ENCODE data around the gene GALR2.
A peak's percentile ranks its signal among the peaks of the same experiment; 100 is the strongest.

The GALR2 gene

DNA sequence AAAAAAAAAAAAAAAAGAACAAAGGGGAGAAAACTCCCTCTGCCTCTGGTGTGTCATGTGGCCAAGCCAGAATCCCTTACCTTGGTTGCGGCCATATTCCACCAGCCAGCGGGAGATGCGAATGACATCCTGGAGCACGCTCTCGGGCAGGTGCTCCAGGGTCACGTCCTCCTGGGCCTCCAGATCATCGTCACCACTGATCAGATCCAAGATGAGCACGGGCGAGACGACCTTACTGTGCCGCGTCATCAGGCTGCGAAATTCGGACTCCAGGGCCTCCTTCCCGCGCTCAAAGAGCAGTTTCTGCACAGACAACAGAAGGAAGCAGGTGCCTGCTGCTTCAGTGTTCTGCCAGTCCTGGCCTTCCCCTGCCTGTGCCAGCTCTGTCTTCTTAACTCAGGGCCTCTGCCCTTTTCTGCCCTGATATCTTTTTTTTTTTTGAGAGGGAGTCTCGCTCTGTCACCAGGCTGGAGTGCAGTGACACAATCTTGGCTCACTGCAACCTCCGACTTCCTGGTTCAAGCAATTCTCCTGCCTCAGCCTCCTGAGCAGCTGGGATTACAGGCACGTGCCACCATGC is 23.2 kb downstream of the GALR2 start:
- DNase-seq, result no peak

DNA sequence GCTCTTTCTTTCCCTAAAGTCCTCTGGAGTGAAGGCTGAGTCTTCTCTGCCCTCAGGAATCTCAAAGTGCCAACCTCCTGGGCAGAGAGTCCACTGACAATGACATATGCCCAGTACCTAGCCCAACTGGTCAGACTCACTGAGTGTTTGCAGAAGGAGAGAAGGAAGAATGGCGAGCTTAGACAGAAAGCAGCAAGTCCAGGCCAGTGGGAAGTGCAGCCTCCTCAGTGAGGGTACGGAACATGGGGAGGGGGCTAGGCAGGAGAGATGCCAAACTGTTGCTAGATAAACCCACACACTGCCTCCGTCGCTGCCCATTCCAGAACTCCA is 28.3 kb downstream of the GALR2 start:
- no peak for DNase-seq

DNA sequence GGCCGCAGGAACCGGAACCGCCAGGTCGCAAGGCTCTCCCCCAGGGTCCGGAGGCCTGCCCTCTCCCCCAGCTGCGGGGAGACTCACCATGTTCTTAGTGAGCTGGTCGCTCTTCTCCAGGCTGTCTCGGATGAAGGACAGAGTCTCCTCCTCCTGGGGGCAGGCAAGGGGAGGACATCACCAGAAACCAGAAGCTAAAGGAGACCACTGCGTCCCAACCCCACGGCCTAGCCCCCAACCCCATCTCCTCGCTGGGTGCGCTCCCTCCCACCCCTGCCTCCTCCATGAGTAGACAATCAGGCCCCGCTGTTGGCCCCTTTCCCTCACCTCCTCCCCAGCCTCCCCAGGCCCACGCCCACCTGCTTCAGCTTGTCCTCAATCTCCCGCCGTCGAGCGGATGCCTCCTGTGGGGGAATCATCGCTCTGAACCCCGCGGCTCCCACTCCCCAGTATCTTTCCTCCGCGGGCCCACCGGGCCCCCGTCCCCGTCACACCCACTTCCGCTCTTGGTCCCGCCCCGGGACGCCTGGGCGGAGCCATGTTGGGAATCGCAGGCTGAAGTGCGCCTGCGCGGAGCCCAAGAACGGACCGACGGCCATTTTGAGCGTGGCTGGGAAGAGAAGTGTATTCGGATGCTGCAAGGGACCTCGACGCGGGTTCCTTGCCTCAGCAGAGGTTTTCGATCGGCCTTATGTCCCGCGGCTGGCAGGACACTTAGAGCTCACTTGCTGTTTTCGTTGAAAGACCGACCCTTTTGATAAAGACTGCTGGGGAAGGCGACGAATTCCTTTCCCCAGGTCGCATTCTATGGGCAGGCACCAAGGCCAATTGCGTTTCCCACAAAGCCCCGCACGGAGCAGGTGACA is 28.9 kb downstream of the GALR2 start, which contains the start of gene EXOC7:
TSS of gene EXOC7 (minus strand) at position 514 of the 866 bp plus-strand sequence. CDS start at position 419, 95 bp downstream.
- peak; percentile 94 for DNase-seq

DNA sequence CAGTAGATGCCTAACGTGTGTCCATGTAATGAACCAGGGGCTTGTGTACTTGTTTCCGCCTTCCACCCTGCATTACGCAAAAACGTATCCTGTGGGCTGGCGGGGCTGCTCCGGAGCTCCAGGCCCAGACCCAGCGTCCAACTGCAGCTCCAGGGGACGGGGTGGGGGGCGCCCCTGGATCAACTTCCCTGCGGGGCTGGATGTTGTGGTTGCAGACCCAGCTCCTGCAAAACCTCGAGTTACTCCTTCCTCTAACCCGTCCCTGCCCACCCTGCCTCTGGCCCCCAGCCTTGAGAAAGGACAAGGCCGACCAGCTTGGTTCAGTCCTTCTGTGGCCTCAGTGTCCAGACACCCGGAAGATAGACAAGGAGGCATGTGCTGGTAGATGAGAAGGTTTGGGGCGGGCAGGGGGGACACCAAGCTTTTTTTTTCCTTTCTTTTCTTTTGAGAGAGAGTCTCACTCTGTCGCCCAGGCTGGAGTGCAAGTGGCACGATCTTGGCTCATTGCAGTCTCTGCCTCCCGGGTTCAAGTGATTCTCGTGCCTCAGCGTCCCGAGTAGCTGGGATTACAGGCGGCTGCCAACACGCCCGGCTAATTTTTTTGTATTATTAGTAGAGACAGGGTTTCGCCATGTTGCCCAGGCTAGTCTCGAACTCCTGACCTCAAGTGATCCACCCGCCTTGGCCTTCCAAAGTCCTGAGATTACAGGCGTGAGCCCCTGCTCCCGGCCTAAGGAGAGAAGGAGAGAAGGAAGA is 29.7 kb downstream of the GALR2 start:
- no peak for DNase-seq

DNA sequence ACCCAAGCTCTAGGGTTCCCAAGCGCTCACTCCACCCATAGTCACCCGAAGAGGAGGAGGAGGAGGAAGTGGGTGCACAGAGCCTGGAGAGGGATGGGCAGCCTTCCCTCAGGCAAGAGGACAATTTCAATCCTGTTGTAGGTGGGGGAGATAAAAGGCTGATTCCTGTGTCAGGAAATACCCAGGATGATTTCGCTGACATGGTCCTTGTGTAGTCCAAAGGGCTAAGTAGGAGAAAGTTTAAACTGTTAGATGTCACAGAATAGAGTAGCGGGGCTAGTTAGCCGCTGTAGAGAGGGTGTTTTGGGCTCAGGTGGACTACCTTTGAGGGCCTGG is 30.3 kb downstream of the GALR2 start:
- no peak for DNase-seq

GRCh38 chr17:76106703-76107102 is 32.1 kb downstream of the GALR2 start:
- no peak for DNase-seq

DNA sequence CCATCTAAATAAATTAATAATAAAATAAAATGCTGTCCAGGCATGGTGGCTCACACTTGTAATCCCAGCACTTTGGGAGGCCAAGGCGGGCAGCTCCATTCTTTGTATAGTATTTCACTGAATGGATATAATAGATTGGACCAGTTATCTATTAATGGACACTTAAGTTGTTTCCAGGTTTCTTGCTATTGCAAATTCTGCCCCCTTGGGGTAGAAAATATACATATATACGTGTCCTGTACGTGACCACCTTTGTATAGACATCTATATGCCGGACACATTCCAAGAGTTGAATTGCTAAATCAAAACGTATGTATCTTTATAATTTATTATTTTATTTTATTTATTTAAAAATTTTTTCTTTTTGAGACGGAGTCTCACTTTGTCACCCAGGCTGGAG is 32.9 kb downstream of the GALR2 start:
- peak; percentile 38 for DNase-seq

DNA sequence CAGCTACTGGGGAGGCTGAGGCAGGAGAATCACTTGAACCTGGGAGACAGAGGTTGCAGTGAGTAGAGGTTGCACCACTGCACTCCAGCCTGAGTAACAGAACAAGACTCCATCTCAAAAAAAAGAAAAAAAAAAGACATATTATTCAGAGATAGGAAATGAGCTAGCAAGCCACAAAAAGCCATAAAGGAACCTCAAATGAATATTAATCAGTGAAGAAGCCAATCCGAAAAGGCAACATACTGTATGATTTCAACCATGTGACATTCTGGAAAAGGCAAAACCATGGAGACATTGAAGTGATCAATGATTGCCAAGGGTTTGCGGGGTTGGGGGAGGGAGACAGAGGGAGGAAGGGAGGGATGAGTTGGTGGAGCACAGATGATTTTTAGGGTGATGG is 37.4 kb downstream of the GALR2 start:
- DNase-seq, result no peak

GRCh38 chr17:76115138-76115754 is 40.7 kb downstream of the GALR2 start:
- DNase-seq, result no peak

DNA sequence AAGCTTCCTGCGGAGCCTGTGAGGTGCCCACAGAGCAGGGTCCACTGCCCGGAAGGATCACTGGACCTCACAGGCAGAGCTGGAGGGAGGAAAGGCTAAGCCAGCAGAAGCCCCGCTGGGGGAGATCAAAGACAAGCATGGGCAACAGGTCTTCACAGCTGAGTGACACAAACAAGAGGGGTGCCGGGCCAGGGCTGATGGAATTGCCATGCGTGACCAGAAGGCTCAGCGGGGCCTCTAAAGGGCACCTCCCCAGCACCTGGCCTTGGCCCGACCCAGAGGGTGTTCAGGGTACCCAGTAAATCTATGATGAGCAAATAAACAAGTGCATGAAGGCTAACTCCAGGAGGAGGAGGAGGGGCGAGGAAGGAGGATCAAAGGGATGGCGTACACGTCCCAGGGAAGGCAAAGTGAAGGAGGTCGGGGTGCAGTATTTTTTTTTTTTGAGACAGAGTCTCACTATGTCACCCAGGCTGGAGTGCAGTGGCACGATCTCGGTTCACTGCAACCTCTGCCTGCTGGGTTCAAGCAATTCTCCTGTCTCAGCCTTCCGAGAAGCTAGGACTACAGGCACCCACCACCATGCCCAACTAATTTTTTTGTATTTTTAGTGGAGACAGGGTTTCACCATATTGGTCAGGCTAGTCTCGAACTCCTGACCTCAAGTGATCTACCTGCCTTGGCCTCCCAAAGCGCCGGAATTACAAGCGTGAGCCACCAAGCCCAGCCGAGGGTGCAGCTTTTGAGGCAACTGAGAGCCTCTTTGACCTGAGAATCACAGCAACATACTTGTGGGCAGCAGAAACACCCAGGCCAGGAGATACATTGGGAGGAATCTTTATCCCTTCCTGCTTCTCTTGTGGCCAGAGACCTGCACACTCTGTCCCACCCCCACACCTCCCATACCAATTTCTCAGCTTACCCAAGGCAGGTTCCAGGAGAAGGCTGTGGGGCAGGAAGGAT is 45.1 kb downstream of the GALR2 start:
- no peak for DNase-seq

DNA sequence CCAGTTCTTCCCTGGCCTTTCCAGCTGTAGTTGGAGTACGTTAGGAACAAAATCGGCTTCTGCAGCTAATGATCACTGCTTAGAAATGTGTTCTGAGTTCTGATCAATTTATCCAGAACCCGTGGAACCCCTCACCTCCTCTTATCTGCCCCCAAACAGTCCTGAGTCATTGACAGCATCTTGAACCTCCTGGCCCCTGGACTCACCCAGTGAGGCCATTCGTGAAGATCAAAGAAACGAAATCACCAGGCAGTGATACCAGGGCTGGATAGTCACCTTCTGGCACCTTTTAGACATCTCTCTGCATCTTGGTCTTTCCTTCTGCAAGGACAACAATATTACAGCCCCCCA is 46.1 kb downstream of the GALR2 start:
- DNase-seq, result no peak

- no peak for DNase-seq
Observed at GRCh38 chr17:76121932-76122430, 47.4 kb downstream of the GALR2 start.

DNA sequence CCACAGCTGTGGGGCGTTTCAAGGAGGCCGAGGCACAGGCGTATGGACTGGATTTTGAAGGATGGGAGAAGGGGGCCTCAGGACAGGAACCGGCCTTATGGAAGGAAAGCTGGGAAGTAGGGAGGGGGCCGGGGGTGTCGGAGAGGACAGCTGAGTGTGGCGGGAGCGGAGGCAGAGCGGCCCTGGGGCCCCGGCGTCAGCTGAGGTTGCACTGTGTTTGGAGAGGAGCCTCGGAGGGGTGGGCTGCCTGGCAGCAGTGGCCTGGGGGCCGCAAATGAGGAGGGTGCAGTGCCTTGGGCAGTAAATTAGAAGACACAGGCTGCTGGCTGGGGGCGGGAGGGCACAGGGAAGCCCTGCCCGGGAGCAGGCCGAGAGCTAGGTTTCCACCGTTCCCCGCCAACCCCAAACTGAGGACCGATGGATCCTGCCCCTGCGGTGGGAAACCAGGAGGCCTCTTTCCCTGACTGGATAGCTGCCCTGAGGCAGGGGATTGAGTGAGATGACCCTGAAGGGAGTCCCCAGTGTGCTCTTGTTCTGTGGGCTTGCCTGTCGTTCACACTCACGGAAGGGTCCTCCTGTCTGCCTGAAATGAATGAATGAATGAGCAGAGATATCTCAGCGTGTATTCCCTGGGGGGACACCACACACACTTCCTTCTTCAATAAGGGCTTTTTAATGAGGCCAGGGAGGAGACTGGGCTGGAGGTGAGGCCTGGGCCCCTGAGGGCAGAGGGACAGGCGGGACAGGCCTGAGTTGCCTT is 48.0 kb downstream of the GALR2 start:
- no peak for DNase-seq

DNA sequence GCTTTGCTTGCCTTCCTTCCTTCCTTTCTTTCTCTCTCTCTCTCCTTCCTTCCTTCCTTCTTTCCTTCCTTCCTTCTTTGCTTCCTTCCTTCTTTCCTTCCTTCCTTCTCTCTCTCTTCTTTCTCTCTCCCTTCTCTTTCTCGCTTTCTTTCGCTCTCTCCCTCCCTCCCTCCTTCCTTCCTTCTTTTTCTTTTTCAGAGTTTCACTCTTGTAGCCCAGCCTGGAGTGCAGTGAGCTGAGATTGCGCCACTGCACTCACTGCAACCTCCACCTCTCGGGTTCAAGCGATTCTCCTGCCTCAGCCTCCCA is 48.6 kb downstream of the GALR2 start:
- no peak for DNase-seq

DNA sequence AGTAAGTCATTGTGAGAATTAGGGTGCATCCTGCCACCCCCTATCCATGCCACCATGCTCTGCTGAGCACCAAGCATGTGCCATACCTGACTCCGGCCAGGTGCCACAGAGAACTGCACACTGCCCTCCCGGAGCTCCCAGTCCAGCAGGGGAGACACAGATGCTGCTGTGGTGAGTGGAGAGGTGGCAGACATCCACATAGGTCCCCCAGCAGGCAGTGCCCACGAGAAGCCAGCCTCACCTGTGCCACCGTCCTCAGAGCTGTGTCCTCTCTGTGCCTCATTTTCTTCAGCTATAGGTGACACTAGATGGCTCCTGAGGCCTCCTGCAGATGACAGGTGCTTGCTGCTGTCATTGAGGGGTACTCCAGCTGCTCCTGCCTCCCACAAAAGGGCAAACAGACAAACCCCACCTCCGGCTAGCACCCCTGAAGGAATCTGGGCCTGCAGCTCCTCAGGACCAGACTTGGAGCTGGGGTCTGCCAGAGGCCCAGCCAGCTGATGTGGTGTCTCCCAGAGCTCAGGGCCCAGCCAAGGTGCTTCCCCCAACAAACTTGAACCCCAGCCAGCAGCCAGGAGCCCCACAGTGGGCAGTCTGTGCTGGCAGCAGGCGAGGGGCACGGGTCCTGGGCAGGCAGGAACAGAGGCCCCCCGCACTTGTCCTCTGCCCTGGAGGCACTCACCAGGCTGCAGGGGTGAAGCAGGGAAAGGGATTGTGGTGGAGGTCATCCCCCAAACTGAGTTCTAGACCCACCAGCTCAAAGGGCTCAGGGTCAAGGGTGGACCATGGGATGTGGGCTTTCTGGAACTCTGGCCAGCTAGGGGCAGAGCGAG is 49.4 kb downstream of the GALR2 start:
- no peak for DNase-seq

DNA sequence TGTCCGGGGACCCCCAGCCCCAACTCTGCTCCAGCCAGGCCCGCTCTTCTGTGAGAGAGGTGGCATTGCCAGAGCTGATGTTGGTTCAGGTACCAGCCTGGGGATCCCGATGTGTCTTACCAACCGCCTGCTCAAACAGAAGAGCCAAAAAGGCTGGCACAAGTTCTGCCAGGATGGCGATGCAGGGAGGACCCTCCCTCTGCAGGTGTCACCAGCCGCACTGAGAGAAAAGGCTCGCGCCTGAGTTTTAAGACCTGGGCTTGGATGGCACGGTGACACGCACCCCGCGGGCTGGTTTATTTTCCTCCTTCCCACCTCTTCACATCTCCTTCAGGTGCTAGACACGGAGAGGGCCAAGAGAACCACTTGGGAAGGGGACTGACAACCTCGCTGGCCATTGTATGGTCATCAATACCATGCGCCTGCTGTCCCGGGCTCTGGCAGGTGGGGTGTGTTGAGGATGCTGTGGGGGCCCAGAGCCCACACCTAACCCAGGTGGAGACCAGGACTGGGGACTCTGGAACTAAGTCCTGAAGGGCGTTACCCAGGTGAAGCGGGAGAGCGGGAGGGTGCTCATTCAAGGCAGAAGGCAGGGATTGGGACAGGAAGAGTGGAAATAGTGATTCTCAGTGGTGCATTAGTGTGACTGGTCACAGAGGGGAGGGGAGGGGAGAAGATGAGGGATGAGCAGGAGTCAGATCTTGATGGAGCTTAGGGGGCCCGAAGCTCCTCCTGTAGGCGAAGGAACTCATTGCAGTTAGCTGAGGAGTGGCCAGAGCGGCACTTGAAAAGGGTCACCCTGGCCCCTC is 50.2 kb downstream of the GALR2 start:
- DNase-seq, result no peak

DNA sequence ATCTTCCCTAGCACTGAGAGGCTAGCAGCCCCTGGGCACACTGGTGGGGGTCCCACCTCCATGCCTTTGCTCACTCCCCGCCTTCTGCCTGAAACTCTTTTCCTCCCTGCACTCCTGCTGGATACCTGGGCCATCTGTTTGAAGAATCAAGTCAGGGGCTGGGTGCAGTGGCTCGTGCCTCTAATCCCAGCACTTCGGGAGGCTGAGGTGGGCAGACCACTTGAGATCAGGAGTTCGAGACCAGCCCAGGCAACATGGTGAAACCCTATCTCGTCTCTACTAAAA is 50.8 kb downstream of the GALR2 start:
- DNase-seq, result no peak

DNA sequence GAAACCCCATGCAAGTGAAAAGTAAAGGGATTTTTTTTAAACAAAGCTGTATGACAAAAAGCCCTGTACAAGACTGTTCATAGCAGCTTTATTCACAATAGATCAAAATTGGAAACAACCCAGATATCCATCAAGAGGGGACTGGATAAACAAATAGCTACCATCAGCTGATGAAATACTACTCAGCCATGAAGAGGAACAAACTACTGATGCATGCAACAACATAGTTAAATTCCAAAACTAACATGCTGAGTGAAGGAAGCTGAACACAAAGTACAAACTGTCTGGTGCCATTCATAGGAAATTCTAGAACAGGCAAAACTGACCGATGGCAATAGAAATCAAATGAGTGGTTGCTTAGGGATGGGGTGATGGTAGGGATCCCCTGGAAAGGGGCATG is 51.3 kb downstream of the GALR2 start:
- DNase-seq, result no peak

Measured in CD4-positive, alpha-beta T cell treated with Interleukin-21 for 1 hour (primary cell).